ENCODE results near the gene CUL9.

The CUL9 gene

DNA sequence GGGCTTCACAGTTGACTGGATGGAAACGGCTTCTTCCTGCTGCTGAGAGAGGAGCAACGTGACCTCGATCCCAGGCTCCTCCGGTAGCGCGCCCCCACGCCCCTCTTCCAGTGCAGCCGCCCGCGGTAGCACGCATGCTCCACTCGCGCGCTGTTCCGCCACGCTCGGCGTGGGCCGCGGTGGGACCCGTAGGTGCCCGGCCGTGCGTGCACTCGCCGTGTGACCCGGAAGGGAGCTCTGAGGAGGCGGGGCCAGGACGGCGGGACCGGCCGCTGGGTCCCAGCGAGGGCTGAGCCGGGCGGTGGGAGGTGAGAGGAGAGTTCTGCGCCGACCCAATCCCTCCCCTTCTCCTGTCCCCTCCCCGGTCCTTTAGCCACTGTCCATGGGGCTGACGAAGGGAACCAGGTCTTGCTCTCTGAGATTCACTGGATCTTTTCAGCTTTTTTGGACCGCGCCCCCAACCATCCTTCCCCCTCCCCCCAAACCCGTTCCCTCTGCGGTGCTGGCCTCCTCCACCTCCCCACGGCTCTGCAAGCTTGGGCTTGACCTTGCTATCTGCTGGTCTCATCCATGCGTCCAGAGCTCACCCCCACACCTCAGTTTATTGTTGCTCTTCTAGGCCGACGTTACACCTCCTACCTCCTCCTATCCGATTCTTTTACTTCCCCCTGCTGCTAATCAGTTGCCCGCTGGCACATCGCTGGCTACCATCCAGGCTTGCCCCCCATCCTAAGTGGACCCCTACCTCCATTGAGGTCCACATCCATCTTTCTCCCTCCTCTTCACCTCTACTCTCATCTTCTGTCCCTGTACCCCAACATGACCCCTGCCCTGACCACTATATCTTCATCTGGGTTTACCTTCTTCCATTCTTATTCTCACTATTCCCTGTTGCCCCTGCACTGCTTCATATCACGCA lies at the start of gene CUL9:
Gene CUL9 (plus strand): TSS at position 255 of the 919 bp plus-strand sequence. CDS start 2,115 bp downstream, outside the sequence.
- TF ChIP-seq, protein P1, sequence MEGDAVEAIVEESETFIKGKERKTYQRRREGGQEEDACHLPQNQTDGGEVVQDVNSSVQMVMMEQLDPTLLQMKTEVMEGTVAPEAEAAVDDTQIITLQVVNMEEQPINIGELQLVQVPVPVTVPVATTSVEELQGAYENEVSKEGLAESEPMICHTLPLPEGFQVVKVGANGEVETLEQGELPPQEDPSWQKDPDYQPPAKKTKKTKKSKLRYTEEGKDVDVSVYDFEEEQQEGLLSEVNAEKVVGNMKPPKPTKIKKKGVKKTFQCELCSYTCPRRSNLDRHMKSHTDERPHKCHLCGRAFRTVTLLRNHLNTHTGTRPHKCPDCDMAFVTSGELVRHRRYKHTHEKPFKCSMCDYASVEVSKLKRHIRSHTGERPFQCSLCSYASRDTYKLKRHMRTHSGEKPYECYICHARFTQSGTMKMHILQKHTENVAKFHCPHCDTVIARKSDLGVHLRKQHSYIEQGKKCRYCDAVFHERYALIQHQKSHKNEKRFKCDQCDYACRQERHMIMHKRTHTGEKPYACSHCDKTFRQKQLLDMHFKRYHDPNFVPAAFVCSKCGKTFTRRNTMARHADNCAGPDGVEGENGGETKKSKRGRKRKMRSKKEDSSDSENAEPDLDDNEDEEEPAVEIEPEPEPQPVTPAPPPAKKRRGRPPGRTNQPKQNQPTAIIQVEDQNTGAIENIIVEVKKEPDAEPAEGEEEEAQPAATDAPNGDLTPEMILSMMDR (IDR thresholded peaks at IDR 0.05) = no peak

GRCh38 chr6:43138267-43138666 lies 43.7 kb upstream of the CUL9 start:
- TF ChIP-seq, protein P1 (IDR thresholded peaks at IDR 0.05) = no peak

DNA sequence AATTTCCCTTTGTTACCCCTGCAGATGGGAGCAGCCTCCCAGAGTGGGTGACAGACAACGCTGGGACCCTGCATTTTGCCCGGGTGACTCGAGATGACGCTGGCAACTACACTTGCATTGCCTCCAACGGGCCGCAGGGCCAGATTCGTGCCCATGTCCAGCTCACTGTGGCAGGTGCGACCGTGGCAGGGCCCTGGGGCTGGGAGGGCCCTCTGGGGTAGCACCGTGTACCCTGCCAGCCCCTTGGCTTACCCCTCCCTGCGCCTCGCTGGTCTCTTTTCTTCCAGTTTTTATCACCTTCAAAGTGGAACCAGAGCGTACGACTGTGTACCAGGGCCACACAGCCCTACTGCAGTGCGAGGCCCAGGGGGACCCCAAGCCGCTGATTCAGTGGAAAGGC lies 40.4 kb upstream of the CUL9 start:
- TF ChIP-seq, protein P1 (IDR thresholded peaks at IDR 0.05) = no peak

- TF ChIP-seq, protein P1 (IDR thresholded peaks at IDR 0.05) = no peak
These were observed 39.9 kb upstream of the CUL9 start for GRCh38 chr6:43142101-43142500.

GRCh38 chr6:43143235-43144128 lies 38.5 kb upstream of the CUL9 start:
- TF ChIP-seq, protein P1 (IDR thresholded peaks at IDR 0.05) = peak; percentile 69

- TF ChIP-seq, protein P1 (IDR thresholded peaks at IDR 0.05) = no peak
These were observed 37.1 kb upstream of the CUL9 start for GRCh38 chr6:43144879-43145278.

GRCh38 chr6:43146261-43146660 lies 35.7 kb upstream of the CUL9 start:
- TF ChIP-seq, protein P1 (IDR thresholded peaks at IDR 0.05) = no peak
